Ascending aorta (tissue), 2 donors: ENCODE data around the gene ROCK2. TPM values are rescaled to one million over a fixed set of nuclear protein-coding genes. Genes with fewer than 3 reads are reported as not detected.

ENCODE experiments used
- DNase-seq, 2 donors: peaks; one replicate each; pipeline ENCODE4 v3.0.0-alpha.2; 2019; ENCODE audit warnings: low spot score in 2 of 2
- H3K27ac ChIP-seq, 2 donors: fragments of 200-600 bp; sonication (generic); one replicate each; pipeline ENCODE4 v1.5.1; 2016 to 2017; ENCODE audit warnings: mild to moderate bottlenecking in 1 of 2
- H3K27me3 ChIP-seq: fragments of 200-600 bp; sonication (generic); one replicate; pipeline ENCODE4 v1.5.1; 2017
- H3K36me3 ChIP-seq, 2 donors: fragments of 200-600 bp; sonication (generic); one replicate each; pipeline ENCODE4 v1.5.1; 2016
- H3K4me1 ChIP-seq, 2 donors: fragments of 200-600 bp; sonication (generic); one replicate each; pipeline ENCODE4 v1.5.1; 2016 to 2017; ENCODE audit warnings: mild to moderate bottlenecking in 1 of 2
- H3K4me3 ChIP-seq, 2 donors: fragments of 200-600 bp; sonication (generic); one replicate each; pipeline ENCODE4 v1.5.1; 2016 to 2017; ENCODE audit warnings: mild to moderate bottlenecking in 1 of 2
- H3K9me3 ChIP-seq, 2 donors: fragments of 200-600 bp; sonication (generic); one replicate each; pipeline ENCODE4 v1.5.1; 2016
- intact Hi-C: fragments of 100-400 bp; cut with DNase I; formaldehyde crosslinking; loops from one replicate; pipeline ENCODE4 v1.15.1; 2023
- total RNA-seq: library from RNA; depleted of rRNA; stranded (reverse); fragments of >200 nt; gene quantifications from one replicate; pipeline ENCODE4 v1.1.0, GENCODE V29; 2016
- TF ChIP-seq, protein P1 (sequence below), 3 experiments: fragments of 200-600 bp in 2 of 3; fragments of 450-650 bp in 1 of 3; sonication (generic) in 2 of 3; IDR thresholded peaks; one replicate each; pipeline ENCODE4 v1.5.1; 2016 to 2019; ENCODE audit warnings: antibody characterized with exemption in 3 of 3, mild to moderate bottlenecking in 1 of 3, moderate library complexity in 1 of 3

The ROCK2 gene
- total RNA-seq, 1 donor from 2014 or later: 33.0 TPM

DNA sequence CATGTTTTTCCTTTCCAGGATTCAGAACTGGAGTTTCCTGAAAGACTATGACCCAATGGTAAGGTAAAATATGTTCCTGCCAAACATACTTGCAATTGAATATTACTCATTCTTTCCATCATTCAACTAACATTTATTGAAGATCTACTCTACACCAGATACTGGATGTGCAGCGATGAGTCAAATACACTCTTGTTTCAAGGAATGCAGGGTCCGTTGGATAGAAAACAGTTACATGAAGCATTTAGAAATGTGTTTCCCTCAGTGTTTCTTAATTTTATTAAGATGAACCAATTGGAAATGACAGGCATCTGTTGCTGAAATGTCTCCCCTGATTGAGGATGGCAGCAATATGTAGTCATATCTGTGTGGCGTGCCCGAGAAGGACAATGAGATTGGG lies 203.9 kb downstream of the ROCK2 start:
- Histone ChIP-seq H3K36me3 (no peaks in the 10 kb centered on the region), H3K4me1 (no peaks in the 10 kb centered on the region), H3K27me3 (no peaks in the 10 kb centered on the region), H3K4me3 (no peak overlapping the region), H3K27ac (no peak overlapping the region), H3K9me3 (no peaks in the 10 kb centered on the region)
- no peak for DNase-seq
- TF ChIP-seq, protein P1, sequence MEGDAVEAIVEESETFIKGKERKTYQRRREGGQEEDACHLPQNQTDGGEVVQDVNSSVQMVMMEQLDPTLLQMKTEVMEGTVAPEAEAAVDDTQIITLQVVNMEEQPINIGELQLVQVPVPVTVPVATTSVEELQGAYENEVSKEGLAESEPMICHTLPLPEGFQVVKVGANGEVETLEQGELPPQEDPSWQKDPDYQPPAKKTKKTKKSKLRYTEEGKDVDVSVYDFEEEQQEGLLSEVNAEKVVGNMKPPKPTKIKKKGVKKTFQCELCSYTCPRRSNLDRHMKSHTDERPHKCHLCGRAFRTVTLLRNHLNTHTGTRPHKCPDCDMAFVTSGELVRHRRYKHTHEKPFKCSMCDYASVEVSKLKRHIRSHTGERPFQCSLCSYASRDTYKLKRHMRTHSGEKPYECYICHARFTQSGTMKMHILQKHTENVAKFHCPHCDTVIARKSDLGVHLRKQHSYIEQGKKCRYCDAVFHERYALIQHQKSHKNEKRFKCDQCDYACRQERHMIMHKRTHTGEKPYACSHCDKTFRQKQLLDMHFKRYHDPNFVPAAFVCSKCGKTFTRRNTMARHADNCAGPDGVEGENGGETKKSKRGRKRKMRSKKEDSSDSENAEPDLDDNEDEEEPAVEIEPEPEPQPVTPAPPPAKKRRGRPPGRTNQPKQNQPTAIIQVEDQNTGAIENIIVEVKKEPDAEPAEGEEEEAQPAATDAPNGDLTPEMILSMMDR (IDR thresholded peaks at IDR 0.05): no peak
- intact Hi-C loops: no loop called here

DNA sequence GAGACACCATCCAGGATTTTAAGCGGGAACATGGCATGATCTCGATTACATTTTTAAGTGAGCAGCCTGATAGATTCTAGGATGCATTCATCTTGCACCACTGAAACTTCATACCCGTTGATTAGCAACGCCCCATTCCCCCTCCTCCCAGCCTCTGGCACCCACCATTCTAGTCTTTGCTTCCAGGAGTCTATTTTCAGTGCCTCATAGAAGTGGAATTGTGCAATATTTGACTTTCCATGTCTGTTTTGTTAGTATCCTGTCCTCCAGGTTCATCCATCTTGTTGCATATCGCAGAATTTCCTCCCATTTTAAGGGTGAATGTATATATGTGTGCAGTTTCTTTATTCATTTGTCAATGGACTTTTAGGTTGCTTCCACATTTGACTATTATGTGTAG lies 210.1 kb downstream of the ROCK2 start:
- intact Hi-C loops: loop anchor here (5.0 kb wide), 4 partner anchors 58 to 333 kb away; partner anchors contain the start of genes E2F6 and ROCK2
- H3K4me3 ChIP-seq: no peak overlapping the region
- TF ChIP-seq, protein P1 (IDR thresholded peaks at IDR 0.05): no peak
- no peaks in the 10 kb centered on the region for H3K27me3 ChIP-seq
- H3K36me3 ChIP-seq: no peaks in the 10 kb centered on the region
- no peak overlapping the region for H3K27ac ChIP-seq
- H3K4me1 ChIP-seq: peaks cover 4 to 19% of the 10 kb centered on the region in 2 donors
- H3K9me3 ChIP-seq: no peaks in the 10 kb centered on the region
- DNase-seq: no peak

DNA sequence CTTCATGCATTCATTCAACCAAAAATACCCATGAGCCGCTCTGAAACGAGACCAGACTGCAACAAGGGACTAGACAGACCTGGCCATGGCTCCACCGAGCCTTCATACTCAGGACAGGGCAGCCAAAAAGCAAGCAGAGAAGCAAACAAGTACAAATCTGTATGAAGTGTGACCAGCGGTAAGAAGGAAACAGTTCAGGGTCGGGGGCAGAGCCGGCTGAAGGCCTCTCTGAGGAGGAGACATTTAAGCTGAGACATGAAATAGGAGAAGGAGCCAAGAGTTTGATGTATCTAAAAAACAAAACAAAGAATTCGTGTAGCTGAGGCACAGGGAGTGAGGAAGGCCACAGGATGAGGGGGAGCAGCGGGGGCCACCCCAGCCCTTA lies 210.5 kb downstream of the ROCK2 start:
- Histone ChIP-seq H3K27me3 (no peaks in the 10 kb centered on the region), H3K36me3 (no peaks in the 10 kb centered on the region), H3K4me3 (peak overlapping the region; percentile 66 to 73), H3K9me3 (no peaks in the 10 kb centered on the region), H3K4me1 (peaks cover 4 to 21% of the 10 kb centered on the region in 2 donors), H3K27ac (no peak overlapping the region)
- no peak for DNase-seq
- intact Hi-C loops: loop anchor here (2.0 to 5.0 kb wide), 5 partner anchors 58 to 333 kb away; partner anchors contain the start of genes E2F6 and ROCK2
- TF ChIP-seq, protein P1 (IDR thresholded peaks at IDR 0.05): no peak

DNA sequence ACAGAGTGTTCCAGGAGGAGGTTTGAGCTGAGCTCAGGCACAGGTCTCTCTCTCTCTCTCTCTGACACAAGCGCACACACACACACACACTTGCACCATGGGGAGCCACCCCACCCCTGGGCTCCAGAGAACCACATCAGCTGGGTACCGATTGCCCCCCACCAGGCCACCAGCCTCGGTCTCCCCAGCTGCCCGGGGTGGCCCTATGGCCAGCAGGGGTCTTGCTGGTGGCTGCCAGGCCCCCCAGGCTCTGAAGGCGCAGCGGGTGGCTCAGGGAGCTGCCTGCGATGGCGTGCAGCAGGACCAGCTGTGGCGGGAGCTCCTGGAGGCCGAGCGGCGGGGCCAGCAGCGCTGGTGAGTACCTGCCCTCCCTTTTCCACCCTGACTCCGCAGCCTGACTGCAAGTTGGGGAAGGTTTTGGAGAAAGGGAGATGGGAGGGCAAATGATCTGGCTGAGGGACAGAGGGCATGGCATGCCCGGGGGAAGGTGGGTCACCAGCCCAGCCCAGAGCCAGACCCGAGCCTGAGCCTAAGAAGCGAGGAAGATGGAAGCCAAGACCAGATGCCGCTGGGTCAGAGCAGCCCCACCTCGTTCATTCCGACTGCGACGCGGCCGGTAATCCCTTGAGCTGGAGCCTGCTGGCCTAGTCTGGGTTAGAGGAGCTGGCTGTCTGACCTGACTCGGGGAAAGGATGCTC lies 211.0 kb downstream of the ROCK2 start:
- peak overlapping the region; percentile 66 to 73 for H3K4me3 ChIP-seq
- no peaks in the 10 kb centered on the region for H3K27me3 ChIP-seq
- intact Hi-C loops: loop anchor here (2.0 to 5.0 kb wide), 5 partner anchors 59 to 334 kb away; partner anchors contain the start of genes E2F6 and ROCK2
- DNase-seq: no peak
- H3K9me3 ChIP-seq: no peaks in the 10 kb centered on the region
- peaks cover 4 to 24% of the 10 kb centered on the region in 2 donors for H3K4me1 ChIP-seq
- H3K36me3 ChIP-seq: no peaks in the 10 kb centered on the region
- H3K27ac ChIP-seq: no peak overlapping the region
- TF ChIP-seq, protein P1 (IDR thresholded peaks at IDR 0.05): no peak

DNA sequence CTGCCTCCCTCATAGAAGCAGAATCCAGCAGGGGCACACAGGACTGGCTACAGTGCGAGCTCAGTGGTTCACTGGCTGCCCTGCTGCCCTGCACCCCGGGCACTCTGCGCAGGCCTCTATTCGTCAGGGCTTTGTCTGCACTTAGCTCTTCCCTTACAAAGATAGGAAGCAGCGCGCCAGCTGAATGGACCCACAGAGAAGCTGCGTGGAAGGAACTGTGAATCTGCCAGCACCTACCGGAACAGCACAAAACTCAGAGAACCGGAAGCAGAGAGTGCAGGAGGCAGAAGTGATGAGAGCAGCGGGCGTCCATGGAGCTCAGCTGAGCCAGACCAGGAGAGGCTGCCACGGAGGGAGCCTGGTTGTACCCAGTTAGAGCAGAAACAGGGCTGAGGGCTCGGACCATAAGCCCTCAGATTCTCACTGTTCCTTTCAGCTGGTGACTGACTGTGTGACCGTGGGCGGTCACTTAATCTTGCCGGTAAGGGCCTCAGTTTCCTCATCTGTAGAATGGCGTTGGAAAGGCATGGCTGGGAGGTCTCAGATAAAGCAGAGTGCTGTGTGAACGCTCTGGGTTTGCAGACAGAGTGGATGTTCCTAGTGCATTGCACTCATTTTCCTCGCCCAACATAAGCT lies 212.3 kb downstream of the ROCK2 start:
- peaks cover 4 to 24% of the 10 kb centered on the region in 2 donors for H3K4me1 ChIP-seq
- DNase-seq: no peak
- no peaks in the 10 kb centered on the region for H3K9me3 ChIP-seq
- H3K4me3 ChIP-seq: peak overlapping the region; percentile 66 to 73
- H3K27me3 ChIP-seq: no peaks in the 10 kb centered on the region
- H3K27ac ChIP-seq: no peak overlapping the region
- intact Hi-C loops: loop anchor here (1.0 to 5.0 kb wide), 7 partner anchors 23 to 335 kb away; partner anchors contain the start of genes E2F6, ROCK2 and SLC66A3
- TF ChIP-seq, protein P1 (IDR thresholded peaks at IDR 0.05): no peak
- H3K36me3 ChIP-seq: no peaks in the 10 kb centered on the region
